HG03457 (cell line): ENCODE measurements around the gene CYSTM1.

Experiments used
- ATAC-seq: cut with Tn5 transposase; IDR thresholded peaks from one replicate; pipeline ENCODE4 v1.9.1; 2021; ENCODE audit warnings: moderate number of reproducible peaks; ENCODE audit not compliant: unreplicated experiment

The CYSTM1 gene

DNA sequence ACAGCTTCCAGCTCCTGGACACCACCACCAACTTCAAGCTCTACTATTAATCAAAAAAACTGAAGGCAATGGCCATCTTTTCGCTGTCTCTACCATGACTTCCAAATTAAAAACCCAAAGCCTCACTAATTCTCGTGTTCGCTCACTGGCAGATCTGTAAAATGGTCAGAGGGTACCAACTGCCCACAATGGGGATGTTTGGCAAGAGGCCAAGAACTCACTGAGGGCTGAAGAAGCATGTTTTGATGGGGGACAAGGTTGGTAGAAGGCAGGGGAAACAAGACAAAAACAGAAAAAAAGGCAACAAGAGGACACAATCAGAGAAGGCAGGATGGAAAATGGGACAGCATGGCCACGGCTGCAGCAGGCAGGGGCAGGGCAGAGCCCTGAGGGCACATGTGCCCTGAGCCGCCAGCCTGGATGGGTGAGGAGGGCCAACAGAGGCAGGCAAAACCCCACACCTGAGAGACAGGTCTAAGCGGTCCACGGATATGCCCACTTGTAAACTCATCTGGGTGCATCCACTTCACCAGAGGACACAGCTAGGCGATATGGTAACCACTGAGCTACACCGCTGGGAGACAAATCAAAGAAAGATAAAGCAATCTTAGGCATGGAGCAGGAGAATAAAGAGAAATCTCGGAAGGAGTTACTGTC is 77.6 kb downstream of the CYSTM1 start:
- no peak for ATAC-seq

DNA sequence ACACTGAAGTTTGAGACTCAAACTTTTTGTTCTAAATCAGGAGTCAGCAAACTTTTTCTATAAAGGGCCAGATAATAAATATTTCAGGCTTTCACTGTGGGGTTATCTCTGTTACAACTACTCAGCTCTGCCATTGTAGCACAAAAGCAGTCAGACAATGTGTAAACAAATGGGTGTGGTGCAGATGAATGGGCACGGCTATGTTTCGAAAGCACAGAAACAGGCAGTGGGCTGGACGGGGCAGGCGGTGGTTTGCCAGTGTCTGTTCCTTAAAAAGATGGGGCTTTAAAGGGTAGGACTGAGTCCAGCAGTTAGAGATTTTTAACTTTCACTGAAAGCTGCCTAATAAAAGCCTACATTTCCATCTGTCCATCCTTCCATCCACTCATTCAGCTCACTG is 79.0 kb downstream of the CYSTM1 start:
- no peak for ATAC-seq

DNA sequence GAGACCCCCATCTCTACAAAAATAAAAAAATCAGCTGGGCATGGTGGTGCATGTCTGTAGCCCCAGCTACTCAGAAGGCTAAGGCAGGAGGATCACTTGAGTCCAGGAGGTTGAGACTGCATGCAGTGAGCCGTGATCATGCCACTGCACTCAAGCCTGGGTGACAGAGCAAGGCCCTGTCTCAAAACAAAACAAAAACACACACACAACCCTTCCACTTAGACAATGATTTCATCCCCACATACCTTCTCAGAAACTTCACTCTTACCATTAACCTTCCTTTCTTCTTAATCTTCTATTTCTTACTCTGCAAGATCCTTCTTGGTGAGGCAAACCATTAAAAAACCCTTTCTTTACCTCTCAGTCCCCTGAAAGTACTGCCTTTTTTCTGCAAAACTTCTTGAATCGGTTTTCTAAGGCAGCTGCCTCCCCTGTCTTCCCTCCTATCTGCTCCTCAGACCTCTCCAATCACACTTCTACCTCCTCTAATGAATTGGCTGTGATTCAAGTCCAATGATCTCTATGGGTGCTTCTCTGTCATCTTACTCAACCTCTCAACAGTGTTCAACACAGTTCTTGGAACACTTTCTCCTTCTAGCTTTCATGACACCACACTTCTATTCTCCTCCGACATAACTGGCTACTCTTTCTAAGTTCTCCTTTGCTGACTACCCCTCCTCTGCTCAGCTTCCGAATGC is 80.6 kb downstream of the CYSTM1 start:
- no peak for ATAC-seq

DNA sequence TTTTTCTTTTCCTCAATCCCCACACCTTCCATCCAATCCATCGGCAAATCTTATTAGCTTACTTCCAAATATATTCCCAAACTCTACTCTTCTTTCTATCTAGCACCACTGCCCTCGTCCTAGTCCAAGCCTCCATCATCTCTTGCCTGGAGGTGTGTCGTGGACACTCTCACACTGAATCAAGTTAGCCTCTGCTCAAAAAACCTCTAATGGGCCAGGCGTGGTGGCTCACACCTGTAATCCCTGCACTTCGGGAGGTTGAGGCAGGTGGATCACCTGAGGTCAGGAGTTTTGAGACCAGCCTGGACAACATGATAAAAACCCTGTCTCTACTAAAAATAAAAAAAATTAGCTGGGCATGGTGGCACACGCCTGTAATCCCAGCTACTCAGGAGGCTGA is 81.7 kb downstream of the CYSTM1 start:
- no peak for ATAC-seq

DNA sequence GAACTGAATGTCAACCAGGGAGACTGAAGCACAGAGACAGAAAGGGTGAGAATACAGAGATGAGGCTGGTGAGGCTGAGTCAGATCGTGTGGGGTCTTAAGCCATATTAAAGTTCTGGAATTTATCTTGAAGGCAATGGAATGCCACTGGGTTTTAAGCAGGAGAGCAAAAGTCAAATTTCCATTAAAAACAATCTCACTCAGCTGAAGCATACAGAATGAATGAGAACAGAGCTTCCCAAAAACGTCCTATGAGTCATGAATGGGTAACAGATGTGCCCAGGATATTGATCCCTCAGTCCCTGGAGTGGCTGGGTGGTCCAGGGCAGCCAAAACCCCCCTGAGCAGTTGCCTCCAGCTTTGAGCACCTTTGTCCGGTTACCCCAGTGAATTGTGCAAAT is 83.0 kb downstream of the CYSTM1 start:
- no peak for ATAC-seq

DNA sequence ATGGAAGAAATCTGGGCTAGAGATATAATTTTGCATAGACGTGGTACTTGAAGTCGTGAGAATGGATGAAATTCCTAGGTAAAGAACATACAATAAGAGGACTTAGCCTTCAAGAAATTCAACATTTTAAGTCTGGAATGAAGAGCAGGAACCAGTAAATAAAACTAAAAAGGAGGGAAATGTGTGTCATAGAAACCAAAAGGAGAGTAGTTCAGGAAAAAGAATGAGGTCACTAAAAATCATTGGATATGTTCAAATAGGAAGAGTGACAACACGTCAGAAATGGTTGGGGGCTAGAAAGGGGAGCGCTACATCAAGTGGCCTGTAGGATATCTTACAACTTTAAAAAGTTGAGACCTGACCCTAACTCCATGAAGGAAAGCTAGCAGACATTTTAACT is 83.9 kb downstream of the CYSTM1 start:
- no peak for ATAC-seq

DNA sequence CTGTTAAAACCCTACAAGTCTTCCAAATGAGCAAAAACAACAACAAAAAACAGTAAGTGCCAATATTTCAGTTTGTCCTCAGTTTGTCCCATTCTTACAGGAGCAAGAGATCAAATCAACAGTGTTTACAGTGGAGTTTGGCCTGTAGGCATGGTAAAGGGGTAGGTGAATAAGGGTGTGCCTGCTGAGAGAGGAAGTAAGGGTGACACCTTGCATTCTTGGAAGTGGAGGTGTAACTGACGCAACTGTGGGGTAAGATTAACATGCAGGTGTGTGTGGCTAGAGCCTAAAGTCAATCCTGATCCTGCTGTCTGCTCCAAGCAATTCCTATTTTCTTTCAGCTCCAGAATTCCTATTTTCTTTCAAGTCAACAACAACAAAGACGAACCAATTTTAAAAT is 84.5 kb downstream of the CYSTM1 start:
- no peak for ATAC-seq

DNA sequence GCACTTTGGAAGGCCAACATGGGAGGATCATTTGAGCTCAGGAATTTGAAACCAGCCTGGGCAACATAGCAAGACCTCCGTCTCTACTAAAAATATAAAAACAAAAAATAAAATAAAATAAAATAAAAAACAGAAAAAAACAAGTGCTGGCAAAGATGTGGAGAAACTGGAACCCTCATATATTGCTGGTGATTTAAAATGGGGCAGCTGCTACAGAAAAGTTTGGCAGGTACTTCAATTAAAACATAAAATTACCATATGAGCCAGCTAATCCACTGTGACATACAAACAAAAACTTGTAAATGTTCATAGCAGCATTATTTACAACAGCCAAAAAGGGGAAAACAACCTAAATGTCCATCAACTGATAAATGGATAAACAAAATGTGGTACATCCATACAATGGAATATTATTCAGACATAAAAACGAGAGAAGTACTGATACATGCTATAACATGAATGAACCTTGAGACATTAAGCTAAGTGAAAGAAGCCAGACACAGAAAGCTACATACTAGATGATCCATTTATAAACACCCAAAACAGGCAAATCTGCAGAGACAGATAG is 85.2 kb downstream of the CYSTM1 start:
- no peak for ATAC-seq

DNA sequence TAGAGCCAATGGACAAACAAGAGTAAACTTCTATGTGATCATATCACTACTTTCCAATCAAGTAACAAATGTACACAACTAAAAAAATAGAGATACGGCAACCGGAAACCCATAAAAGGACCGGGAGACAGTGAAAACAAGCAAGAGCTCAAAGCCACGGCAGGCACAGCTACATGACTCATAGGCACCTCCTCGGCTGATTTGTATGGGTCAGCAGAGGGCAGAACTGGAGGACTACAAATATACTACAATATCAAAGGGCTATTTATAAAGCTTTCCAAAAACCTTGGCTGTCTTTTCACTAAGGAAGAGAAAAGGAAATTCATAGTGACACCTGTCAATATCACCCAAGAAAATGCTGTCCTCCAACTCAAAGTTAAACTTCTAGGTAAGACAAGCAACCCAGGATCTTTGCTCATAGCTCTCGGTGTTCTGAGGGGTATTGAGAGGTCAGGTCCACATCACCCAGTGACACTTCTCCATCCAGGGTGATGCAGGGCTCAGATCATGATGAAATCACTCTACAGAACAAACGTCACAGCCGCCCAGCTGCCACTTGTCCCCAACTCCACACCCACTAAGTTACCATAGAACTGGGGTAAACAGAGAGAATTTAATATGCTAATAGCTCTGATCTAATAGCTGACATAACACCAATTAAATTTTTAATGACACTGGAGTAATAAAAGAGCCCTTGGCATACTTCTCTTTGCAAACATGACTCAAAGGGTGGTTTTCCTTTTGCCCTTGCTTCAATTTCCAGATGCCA is 86.6 kb downstream of the CYSTM1 start:
- no peak for ATAC-seq

DNA sequence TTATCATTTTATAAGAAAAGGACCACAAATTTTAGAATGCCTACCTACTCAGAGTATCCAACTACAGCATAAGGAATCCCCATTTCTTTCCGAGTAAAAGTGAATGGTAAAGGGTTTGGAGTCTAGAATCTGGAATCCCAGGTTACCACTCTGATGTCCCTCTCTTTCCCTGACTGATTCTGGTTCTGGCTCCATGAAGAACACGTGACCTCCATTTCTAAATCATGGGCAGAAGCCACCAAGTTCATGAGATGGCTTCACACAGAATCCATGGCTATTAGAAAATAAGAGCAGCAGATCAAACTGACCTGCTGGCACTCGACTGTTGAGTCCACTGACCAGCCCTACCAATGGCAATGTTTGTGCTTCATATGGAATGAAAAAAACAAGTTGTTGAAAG is 87.2 kb downstream of the CYSTM1 start:
- no peak for ATAC-seq

DNA sequence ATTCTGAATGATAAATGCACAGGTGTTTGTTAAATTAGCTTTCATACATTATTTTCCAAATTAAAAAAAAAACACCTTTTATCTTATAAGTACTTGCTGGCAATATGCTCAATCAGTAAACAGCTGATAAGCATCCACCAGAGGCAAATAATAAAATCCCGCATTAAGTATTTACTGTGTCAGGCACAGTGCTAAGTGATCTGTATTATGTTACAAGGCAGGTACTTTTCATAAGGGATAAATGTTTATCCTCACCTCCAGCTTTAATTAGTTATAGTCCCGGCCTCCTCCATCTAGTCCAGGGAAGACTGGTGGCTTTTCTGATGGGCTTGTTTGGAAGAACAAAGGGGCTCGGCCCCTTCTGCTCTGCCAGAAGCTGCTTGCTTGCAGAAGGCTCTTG is 87.9 kb downstream of the CYSTM1 start:
- no peak for ATAC-seq

DNA sequence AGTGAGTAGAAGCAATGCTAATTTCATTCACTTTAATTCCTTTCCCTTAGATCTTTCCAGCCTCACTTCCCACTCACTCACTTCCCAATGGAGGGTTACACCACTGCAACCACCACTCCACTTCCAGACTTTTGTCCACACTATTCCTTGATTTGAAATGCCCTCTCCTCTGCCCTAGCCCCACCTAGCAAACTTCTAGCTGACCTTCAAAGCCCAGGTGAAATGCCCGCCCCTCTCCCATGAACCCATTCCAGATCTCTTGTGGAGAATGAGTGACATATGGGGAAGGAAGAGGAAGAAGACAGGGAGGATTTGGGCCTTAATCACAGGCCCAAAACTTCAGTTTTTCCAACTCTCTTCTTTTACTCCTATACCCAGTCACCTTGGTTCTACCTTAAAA is 90.9 kb downstream of the CYSTM1 start:
- no peak for ATAC-seq

DNA sequence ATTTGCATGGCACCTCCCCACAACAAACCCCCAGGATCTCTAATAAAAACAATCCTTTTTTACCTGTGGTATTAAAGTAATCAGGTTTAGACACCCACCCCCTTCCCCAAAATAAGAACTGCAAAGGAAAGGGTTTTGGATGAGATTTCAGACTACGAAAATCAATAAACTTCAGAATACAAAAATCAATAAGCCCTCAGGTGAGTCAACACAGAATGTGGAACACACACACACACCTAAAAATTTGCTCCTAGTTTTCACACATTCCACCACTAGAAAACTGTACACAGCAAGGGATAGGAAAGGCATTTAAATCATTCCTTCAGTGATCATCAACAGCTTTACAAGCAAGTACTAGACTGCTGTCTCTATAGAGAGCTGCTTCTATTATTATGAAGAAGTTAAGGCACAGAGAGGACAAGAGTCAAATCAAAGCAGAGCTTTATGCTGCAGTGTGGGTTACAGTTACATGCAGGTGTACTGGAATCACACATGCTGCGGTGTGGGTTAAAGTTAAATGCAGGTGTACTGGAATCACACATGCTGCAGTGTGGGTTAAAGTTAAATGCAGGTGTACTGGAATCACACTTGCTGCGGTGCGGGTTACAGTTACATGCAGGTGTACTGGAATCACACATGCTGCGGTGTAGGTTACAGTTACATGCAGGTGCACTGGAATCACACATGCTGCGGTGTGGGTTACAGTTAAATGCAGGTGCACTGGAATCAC is 91.6 kb downstream of the CYSTM1 start:
- no peak for ATAC-seq

DNA sequence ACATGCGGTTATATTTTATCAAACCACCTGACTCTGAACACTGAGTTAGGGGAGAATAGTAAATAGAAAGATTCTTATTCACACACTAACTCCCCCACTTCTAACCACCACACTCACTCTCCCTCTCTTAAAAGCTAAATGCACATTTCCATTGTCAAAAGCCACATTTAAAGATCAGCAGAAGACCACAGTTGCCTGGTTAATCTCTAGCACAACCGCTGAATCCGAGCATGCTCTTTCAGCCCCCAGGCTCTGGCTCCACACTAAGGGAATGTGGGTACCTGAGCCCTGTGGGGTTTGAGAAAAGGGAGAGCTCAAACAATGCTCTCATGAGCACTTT is 92.2 kb downstream of the CYSTM1 start:
- ATAC-seq, result no peak

DNA sequence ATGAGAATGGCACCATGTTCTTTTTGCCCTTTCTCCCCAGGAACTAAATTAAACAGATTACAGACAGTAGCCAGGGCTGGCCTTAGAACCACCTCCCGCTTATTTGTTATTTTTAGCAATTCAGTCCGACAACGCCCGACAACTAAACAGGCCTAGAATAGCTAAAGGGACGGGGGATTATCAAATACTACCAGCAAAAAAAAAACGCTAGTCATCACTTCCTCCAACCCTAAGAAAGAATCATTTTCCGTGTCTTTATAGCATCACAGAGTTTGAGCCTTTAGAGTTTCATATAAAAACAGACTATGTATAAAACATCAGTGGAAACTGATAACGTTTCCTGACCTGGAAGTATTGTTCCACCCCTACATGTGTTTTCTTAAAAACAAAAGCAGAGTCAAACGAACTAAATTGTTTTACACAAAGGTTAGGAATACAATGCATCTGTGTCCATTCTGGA is 92.6 kb downstream of the CYSTM1 start:
- ATAC-seq, result no peak

DNA sequence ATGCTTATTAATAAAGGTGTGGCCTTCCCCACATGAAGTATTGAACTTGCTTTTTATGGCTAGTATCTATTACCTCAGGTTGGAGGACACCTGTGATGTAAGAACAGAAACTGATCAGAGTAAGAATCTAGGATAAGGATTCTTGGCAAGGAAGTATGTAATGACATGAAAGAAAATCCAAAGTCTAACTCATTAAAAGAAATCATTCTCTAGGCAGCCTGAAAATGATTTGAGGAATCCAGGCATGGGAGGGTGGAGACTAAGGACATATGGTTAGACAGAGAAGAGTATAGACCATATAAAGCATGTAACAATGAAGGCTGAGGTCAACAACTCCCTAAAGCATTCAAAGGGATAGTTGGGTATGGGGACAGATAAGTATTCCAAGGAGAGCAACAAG is 95.0 kb downstream of the CYSTM1 start:
- no peak for ATAC-seq

DNA sequence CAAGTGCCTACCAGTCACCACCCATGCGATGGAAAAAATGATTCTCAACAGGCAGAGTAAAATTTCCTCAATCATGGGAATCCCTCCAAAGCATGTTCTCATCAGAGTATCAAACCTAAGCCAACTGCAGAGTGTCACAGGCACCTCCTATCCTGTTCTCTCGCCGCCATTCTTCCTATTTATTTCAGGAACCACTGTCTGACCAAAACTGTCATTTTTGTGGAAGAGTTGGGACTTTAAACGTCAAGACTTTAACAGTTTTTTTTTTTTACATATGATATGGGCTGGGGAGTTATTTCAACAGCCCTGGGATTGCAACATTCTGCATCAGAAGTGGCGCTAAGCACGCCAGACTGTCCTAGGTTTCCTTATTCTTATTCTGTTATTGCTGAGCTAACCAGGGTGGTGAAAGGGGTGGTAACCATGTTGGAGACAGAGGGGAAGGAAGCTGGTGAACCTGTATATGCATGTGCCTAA is 98.5 kb downstream of the CYSTM1 start:
- no peak for ATAC-seq

DNA sequence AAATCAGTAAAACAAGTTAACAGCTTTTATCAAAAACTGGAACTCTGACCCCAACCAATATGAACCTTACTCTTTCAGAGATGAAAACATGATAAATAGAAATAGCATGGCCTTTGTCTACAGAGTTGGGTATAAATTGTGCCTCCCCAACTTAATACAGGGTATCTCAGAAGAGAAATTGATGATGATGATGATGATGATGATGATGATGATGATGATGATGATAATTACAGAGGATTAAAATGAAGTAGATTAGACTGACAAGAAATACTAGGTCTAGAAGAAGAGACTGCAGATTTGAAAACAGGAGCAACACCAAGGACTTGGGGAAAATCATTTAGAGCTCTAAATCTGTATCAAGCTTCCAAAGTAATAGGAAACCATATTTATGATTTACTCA is 100.8 kb downstream of the CYSTM1 start:
- no peak for ATAC-seq

DNA sequence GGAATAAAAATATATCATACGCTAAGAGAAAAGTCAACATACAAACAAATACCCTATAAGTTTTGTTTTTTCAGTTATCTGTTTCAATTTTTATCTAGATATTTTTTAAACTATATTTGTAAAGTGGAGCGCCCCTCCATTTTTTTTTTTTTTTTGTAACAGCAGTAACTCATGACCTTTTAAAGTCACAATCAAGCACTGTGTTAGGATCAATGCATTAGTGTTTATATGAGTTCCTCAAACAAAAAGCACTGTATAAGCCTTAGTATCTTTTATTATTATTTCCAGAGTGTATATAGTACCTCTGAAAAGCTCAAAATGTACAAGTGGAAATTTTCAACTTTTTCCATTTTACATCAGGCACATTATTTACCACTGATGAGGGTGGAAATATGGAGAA is 107.3 kb downstream of the CYSTM1 start:
- ATAC-seq, result no peak

DNA sequence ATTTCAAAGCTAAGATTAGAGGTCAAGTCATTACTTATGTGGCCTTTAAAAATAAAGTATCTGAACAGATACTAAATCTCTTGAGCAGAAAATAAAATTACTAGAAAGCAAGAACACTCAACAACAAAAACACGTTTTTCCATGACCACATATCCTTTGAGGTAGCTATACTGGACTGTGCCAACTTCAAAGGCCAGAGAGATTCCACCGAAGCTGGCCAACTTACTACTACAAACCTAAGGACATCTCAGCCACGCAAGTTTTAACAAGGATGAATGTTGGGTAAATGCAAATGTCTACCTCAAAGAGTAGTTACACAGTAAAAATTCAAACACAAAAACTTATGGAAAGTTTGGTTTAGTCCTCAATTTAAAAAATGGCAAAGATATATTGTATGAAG is 109.0 kb downstream of the CYSTM1 start:
- ATAC-seq, result no peak

DNA sequence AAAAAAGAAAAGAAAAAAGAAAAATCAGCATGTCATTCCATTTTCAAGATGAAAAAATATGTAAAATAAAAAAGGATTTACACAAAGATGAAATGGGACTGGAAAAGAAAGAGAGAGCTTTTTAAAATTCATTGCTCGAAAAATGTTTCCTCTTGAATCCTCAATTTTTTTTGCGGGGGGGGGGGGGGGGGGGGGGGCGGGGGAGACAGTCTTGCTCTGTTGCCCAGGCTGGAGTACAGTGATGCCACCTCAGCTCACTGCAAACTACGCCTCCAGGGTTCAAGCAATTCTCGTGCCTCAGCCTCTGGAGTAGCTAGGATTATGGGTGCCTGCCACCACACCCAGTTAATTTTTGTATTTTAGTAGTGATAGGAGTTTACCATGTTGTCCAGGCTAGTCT is 111.4 kb downstream of the CYSTM1 start:
- no peak for ATAC-seq
